HFF-Myc (cell line): ENCODE data around the gene FAF1.
A peak's percentile ranks its signal among the peaks of the same experiment; 100 is the strongest.

Experiments
- DNase-seq: peaks from one replicate; pipeline ENCODE4 v3.0.0-alpha.2; 2011; ENCODE audit warnings: low read depth; ENCODE audit errors: extremely low read depth
- H3K4me3 ChIP-seq: replicated peaks from 2 replicates; pipeline ENCODE4 v1.5.1; 2011; ENCODE audit warnings: low read depth, mild to moderate bottlenecking, control low read depth, low read length
- TF ChIP-seq, protein P1 (sequence below): IDR thresholded peaks from 2 replicates; pipeline ENCODE4 v1.5.1; 2012; ENCODE audit warnings: mild to moderate bottlenecking, low read depth, low read length, control low read depth; ENCODE audit errors: missing control alignments

The FAF1 gene

DNA sequence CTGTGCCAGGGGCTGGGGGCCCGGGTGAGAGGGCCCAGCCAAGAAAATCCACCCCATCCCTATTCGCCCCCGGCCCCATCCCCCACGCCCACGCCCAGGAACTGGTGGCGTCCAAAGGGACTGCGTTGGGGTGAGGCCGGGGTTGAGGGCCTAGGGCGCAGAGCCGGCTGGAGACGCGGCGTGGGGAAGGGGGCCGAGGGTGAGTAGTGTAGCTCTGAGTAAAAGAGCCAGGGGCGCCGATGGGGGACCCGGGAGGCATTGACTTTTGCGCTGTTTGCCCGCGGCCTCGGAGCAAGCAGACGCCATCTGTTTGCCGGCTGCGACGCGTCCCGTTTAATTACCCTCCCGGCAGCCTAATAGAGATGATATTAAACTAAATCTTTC, 533.4 kb downstream of the FAF1 start:
- DNase-seq = no peak
- H3K4me3 ChIP-seq = no peak overlapping the region
- TF ChIP-seq, protein P1, sequence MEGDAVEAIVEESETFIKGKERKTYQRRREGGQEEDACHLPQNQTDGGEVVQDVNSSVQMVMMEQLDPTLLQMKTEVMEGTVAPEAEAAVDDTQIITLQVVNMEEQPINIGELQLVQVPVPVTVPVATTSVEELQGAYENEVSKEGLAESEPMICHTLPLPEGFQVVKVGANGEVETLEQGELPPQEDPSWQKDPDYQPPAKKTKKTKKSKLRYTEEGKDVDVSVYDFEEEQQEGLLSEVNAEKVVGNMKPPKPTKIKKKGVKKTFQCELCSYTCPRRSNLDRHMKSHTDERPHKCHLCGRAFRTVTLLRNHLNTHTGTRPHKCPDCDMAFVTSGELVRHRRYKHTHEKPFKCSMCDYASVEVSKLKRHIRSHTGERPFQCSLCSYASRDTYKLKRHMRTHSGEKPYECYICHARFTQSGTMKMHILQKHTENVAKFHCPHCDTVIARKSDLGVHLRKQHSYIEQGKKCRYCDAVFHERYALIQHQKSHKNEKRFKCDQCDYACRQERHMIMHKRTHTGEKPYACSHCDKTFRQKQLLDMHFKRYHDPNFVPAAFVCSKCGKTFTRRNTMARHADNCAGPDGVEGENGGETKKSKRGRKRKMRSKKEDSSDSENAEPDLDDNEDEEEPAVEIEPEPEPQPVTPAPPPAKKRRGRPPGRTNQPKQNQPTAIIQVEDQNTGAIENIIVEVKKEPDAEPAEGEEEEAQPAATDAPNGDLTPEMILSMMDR = no peak

- TF ChIP-seq, protein P1 = no peak
- no peak for DNase-seq
These were observed 533.9 kb downstream of the FAF1 start for GRCh38 chr1:50426108-50426700.

GRCh38 chr1:50425376-50426107, 534.5 kb downstream of the FAF1 start:
- TF ChIP-seq, protein P1 = peak; percentile 22
- no peak for DNase-seq
- H3K4me3 ChIP-seq = no peak overlapping the region

More at GRCh38 chr1:50426108-50426700, 533.9 kb downstream of the FAF1 start:
- H3K4me3 ChIP-seq = no peak overlapping the region

- no peak overlapping the region for H3K4me3 ChIP-seq
- TF ChIP-seq, protein P1 = no peak
- no peak for DNase-seq
These were observed 535.1 kb downstream of the FAF1 start for GRCh38 chr1:50424884-50425375.

DNA sequence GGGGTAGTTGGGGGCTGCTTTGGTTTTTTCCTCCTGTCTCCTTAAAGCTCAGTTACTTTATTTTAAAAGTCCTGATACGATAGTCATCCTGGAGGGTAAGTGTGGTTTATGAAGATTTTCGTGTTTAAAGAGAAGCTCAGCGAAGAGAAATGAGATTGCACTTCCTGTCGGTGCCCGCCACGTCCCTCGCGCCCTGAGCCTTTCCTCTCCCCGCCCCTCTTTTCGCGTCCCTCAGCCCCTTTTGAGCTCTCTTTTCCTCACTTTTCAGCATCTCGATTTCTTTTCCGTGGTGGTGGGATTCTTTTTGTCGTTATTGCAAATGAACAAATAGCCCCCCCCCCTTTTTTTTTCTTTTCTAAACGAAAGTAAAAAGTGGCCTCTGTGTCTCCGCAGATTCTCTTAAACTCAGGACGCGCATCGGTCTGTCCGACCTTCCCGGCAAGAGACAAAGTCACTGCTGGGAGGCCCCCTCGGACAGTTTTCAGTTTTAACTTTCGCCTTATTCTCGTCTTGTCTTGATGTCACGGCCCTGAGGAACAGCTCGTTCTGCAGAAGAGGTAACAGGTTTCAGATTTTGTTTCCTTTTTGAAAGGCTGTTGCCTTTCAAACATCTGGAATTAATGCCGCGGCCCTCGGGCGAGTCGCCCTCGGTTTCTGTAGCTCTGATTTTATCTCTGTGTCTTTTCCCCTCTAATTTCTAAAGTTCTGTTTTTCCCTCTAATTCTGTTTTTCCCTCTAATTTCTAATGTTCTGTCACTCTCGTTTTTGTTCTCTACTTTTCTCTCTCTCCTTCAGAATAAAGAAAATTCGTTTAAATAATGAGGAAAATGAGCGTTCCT, 535.8 kb downstream of the FAF1 start:
- DNase-seq = no peak
- peak overlapping the region; percentile 34 for H3K4me3 ChIP-seq
- TF ChIP-seq, protein P1 = no peak

DNA sequence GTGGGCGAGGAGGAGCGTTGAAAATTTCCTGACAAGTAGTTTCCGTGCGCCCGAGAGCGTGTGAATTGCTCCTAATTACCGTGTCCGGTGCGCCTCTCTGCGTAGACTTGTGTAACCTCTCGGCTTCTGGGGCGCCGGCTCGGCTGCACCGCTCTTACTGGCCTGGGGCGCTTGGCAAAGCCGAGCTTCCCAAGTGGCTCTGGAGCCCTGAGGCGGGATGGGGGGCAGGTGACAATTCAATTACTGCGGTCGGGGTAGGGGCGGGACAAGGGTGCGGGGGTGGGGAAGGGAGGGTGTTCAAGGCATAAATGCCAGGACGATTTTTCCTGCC, 536.4 kb downstream of the FAF1 start:
- H3K4me3 ChIP-seq = peak overlapping the region; percentile 20
- TF ChIP-seq, protein P1 = no peak
- DNase-seq = no peak
